Cardiac fibroblast (primary cell): ENCODE data around the gene RUFY1.
A peak's percentile ranks its signal among the peaks of the same experiment; 100 is the strongest.
"Not testable (repeated sequence)": the region's sequence is repeated elsewhere in the genome, so short reads cannot be mapped to it uniquely, and the experiment has no call there.

Source experiments
- DNase-seq, 2 donors: peaks; one replicate each; pipeline versions ENCODE4 v3.0.0 to v3.0.0-alpha.2; 2010; ENCODE audit warnings: low read depth in 2 of 2
- H3K4me3 ChIP-seq, 2 donors: replicated peaks in 1 of 2; 1 replicate in 1 of 2; 2 replicates in 1 of 2; pipeline ENCODE4 v1.5.1; 2011; ENCODE audit warnings: low read depth in 2 of 2, low read length in 2 of 2, mild to moderate bottlenecking in 2 of 2, moderate library complexity in 1 of 2
- TF ChIP-seq, protein P1 (sequence below): IDR thresholded peaks from one replicate; pipeline ENCODE4 v1.5.1; 2011; ENCODE audit warnings: low read depth, mild to moderate bottlenecking, low read length, inconsistent platforms

Gene RUFY1

DNA sequence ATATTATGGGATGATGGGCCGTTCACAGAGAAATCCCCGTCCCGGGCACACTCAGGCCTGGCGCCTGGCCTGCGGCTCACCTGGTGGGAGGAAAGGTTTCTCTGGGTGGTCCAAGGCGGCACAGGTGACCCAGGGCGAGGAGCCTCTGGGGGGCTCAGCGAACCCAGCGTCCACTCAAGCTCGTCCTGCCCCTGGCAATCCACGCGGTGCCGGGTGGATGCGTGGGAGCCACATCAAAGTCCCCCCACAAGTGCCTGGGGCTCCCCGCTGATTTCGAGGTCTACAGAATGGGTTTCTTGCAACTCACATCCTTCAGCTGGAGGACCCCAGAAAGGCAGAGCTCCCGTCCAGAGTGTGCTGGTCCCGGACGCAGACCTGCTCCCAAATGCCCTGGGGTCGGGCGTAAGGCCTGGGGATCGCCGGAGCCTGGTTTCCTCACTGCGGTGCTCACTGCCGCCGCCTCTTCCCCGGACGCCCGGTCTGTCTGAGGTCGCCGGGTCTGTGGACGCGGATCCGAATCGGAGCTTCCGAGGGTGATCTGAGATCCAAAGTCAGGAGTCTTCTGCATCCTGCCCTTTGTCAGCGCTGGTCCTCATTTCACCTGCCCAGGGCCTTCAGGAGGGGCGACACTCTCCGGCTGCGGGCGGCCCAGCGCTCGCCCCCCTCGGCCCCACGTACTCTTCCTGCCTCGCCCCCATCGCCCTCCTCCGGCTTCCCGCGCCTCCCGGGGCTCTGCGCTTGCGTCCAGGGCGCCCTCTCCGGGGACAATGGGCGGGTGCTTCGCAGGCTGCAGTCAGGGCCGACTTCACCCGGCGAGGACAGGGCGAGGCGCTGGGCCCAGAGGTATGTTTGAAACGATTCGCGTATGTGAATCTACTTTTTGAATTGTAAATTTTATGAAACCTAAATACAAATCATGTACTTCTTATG lies 20.0 kb upstream of the RUFY1 start:
- TF ChIP-seq, protein P1, sequence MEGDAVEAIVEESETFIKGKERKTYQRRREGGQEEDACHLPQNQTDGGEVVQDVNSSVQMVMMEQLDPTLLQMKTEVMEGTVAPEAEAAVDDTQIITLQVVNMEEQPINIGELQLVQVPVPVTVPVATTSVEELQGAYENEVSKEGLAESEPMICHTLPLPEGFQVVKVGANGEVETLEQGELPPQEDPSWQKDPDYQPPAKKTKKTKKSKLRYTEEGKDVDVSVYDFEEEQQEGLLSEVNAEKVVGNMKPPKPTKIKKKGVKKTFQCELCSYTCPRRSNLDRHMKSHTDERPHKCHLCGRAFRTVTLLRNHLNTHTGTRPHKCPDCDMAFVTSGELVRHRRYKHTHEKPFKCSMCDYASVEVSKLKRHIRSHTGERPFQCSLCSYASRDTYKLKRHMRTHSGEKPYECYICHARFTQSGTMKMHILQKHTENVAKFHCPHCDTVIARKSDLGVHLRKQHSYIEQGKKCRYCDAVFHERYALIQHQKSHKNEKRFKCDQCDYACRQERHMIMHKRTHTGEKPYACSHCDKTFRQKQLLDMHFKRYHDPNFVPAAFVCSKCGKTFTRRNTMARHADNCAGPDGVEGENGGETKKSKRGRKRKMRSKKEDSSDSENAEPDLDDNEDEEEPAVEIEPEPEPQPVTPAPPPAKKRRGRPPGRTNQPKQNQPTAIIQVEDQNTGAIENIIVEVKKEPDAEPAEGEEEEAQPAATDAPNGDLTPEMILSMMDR: peak; percentile 20
- DNase-seq: peak; percentile 40 to 42
- peak overlapping the region; percentile 32 to 41 for H3K4me3 ChIP-seq

DNA sequence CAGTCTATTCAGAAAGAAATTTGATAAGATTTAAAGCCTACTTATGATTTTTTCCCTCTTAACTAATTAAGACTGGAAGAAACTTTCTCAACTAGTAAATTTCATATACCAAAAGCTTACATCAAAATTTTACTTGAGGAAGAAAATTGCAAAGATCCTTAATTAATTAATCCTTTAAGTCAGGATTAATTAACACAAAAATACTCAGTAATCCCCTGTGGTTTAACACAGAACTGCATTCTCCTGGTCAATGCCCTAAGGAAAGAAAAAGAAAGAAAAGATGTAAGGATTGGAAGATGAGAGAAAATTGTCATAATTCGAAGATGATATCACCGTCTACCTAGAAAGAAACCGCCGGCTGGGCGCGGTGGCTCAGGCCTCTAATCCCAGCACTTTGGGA lies 17.3 kb upstream of the RUFY1 start:
- no peak for DNase-seq
- TF ChIP-seq, protein P1: no peak
- H3K4me3 ChIP-seq: no peak overlapping the region

DNA sequence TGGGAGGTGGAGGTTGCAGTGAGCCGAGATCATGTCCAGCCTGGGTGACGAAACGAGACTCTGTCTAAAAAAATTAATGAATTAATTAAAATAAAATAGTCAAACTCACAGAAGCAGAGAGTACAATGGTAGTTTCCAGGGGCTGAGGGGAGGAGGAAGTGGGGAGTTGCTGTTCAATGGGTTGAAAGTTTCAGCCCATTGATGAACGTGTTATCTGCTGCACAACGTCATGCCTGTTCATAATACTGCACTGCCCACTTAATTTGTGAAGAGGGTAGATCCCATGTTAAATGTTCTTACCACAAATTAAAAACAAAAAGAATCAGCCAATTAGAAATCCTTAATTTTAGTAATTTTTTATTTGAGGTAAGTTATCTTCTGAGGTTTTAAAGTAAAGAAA lies 16.4 kb upstream of the RUFY1 start:
- H3K4me3 ChIP-seq: no peak overlapping the region
- DNase-seq: no peak
- TF ChIP-seq, protein P1: no peak

DNA sequence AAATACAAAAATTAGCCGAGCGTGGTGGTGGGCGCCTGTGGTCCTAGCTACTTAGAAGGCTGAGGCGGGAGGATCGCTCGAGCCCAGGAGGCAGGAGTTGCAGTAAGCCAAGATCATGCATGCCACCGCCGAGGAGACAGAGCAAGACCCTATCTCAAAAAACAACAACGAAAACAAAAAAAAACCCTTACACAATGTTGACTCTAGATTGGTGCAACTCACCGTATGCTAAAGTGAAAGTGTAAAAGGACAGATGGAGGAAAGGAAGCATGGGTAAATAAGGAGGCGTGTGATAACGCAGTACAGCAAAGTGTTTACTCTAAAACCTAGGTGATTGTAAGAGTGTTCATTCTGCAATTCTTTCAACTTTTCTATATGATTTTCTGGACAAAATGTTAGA lies 15.9 kb upstream of the RUFY1 start:
- no peak overlapping the region for H3K4me3 ChIP-seq
- TF ChIP-seq, protein P1: no peak
- DNase-seq: no peak

DNA sequence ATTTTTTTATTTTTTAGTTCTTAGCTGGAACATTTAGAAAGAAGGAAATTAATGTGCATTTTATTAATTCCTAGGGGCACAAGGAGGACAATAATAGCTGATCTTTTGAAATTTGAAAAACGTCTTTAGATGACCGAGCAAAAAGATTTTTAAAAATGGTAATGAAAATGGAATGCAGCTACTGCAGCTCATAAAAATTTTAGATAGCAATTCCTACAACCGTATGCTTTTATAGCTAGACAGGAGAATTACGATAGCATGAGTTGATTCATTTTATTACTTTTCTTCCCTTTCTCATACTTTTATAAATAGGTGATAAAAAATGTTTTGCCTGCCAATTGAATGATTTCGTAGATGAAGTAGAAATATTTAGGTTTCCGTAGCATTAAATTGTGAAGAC lies 13.7 kb upstream of the RUFY1 start:
- TF ChIP-seq, protein P1: no peak
- no peak for DNase-seq

DNA sequence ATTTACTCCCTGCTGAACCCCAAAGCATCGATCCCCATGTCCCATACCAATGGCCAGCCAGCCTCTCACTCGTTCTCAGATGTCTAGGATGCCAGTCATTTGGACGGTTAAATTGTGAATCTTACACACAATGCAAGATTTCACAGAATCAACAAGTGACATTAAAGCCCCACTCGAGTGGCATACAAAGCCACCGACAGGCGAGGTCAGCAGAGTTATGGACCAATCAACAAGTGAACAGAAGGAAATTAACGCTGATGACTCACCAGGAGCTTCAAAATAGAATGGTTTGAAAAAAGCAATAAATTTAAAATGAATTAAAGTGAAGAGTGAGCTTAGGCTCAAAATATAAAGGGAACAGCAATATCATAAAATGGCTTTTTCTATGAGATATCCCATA lies 8.2 kb upstream of the RUFY1 start:
- H3K4me3 ChIP-seq: no peak overlapping the region
- TF ChIP-seq, protein P1: no peak
- DNase-seq: no peak

More for the DNA sequence above, 13.7 kb upstream of the RUFY1 start:
- no peak overlapping the region for H3K4me3 ChIP-seq

DNA sequence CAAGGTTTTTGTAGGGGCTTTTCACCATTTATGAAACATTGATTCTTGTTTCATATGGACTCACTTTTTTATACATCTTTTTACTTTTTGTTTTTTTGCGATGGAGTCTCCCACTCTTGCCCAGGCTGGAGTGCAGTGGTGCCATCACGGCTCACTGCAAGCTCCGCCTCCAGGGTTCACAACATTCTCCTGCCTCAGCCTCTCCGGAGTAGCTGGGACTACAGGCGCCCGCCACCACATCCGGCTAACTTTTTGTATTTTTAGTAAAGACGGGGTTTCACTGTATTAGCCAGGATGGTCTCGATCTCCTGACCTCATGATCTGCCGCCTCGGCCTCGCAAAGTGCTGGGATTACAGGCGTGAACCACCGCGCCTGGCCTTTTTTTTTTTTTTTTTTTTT lies 7.1 kb upstream of the RUFY1 start:
- DNase-seq, H3K4me3 ChIP-seq: not testable (repeated sequence)
